Fibroblast of lung (primary cell): ENCODE measurements around the gene POLR2L. TPM values are rescaled to one million over a fixed set of nuclear protein-coding genes. Genes with fewer than 3 reads are reported as not detected.

Experiments
- DNase-seq, 2 donors: peaks; one replicate each; pipeline versions ENCODE4 v3.0.0 to v3.0.0-alpha.2; 2010; ENCODE audit warnings: low read depth in 2 of 2
- H2AFZ ChIP-seq: 2 replicates; pipeline ENCODE4 v1.5.1; 2012; ENCODE audit warnings: low read length, control low read depth, inconsistent platforms
- H3K27ac ChIP-seq: 2 replicates; pipeline ENCODE4 v1.5.1; 2011; ENCODE audit warnings: low read length, control low read depth; ENCODE audit not compliant: insufficient read depth
- H3K27me3 ChIP-seq: 2 replicates; pipeline ENCODE4 v1.5.1; 2011; ENCODE audit warnings: mild to moderate bottlenecking, low read length; ENCODE audit not compliant: control insufficient read depth, insufficient read depth
- H3K36me3 ChIP-seq: 2 replicates; pipeline ENCODE4 v1.5.1; 2011; ENCODE audit warnings: low read length; ENCODE audit not compliant: control insufficient read depth, insufficient read depth
- H3K4me1 ChIP-seq: 2 replicates; pipeline ENCODE4 v1.5.1; 2011; ENCODE audit warnings: low read length; ENCODE audit not compliant: control insufficient read depth, insufficient read depth; ENCODE audit errors: extremely low read depth
- H3K4me2 ChIP-seq: 2 replicates; pipeline ENCODE4 v1.5.1; 2011; ENCODE audit warnings: low read length, control low read depth; ENCODE audit not compliant: insufficient read depth; ENCODE audit errors: extremely low read depth
- H3K4me3 ChIP-seq, 4 experiments: fragments of 200-600 bp in 1 of 4; sonication (generic) in 1 of 4; replicated peaks in 1 of 4; 2 replicates each; pipeline ENCODE4 v1.5.1; 2011 to 2016; ENCODE audit warnings: low read length in 4 of 4, low read depth in 3 of 4, mild to moderate bottlenecking in 3 of 4, control low read depth in 2 of 4, inconsistent platforms in 1 of 4, mixed read lengths in 1 of 4; ENCODE audit not compliant: insufficient read depth in 1 of 4; ENCODE audit errors: control extremely low read depth in 1 of 4
- H3K79me2 ChIP-seq: 2 replicates; pipeline ENCODE4 v1.5.1; 2012; ENCODE audit warnings: mild to moderate bottlenecking, low read length, inconsistent platforms; ENCODE audit not compliant: control insufficient read depth, insufficient read depth
- H3K9ac ChIP-seq: 2 replicates; pipeline ENCODE4 v1.5.1; 2011; ENCODE audit warnings: mild to moderate bottlenecking, low read length, control low read depth; ENCODE audit not compliant: insufficient read depth
- H3K9me3 ChIP-seq: 2 replicates; pipeline ENCODE4 v1.5.1; 2012; ENCODE audit warnings: low read depth, low read length; ENCODE audit not compliant: control insufficient read depth, insufficient read depth
- H4K20me1 ChIP-seq: 2 replicates; pipeline ENCODE4 v1.5.1; 2011; ENCODE audit warnings: low read length; ENCODE audit not compliant: control insufficient read depth, insufficient read depth; ENCODE audit errors: extremely low read depth
- EZH2 ChIP-seq: IDR thresholded peaks from 2 replicates; pipeline ENCODE4 v1.5.1; 2012; ENCODE audit warnings: low read length, control low read depth, mild to moderate bottlenecking; ENCODE audit errors: missing control alignments
- polyA plus RNA-seq, 2 donors: library from polyadenylated mRNA; depleted of rRNA in 1 of 2; stranded (reverse) in 1 of 2; unstranded in 1 of 2; fragments of >200 nt; gene quantifications; 2 replicates each; pipeline ENCODE4 v1.2.1, GENCODE V29; 2011 to 2012; ENCODE audit warnings: missing spikeins in 1 of 2
- total RNA-seq: library from RNA; depleted of rRNA; stranded (reverse); fragments of >200 nt; gene quantifications from 2 replicates; pipeline ENCODE4 v1.2.1, GENCODE V29; 2014
- TF ChIP-seq, protein P1 (sequence below), 2 donors: IDR thresholded peaks in 1 of 2; conservative IDR thresholded peaks in 1 of 2; 1 replicate in 1 of 2; 2 replicates in 1 of 2; pipeline ENCODE4 v1.5.1; 2011 to 2012; ENCODE audit warnings: low read length in 2 of 2, control low read depth in 1 of 2, inconsistent platforms in 1 of 2, low read depth in 1 of 2, mild to moderate bottlenecking in 1 of 2

POLR2L gene
- total and polyA plus RNA-seq, 2 donors (not counting 1 experiment from before 2014, with no cell fraction given): 181 to 196 TPM

DNA sequence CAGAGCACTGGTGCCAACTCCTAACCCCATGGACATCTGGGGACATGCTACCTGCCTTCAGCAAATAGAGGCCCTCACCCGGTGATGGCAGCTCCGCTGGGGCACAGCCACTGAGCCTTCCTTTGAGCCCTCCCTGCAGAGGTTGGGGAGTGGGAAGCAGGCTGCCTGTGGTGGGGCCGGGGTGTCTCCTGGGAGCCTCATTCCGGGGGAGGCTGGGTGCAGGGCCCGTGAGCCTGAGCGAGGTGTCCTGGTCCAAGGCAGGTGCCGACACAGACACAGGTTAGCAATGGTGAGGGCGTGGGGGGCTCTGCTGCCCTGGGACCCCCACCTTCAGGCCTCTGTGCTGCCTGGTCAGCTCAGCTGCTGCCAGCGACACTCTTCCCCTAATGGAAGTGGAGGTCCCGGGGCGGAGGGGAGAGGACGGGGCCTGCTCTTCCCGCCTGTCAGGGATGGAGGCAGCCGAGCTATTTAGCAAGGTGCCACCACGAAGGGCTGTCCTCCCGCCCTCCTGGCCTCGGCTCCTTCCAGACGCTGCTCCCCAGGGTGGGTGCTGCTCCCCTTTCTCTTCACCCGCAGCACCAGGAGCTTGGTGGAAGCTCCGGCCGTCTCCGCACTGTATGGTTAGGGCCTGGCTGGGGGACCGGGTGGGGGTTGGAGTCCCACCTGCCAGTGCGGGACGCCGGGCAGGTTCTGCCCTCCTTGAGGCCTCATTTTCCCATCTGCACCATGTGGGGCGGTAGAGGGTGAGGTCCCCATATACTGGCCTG lies 11.5 kb upstream of the POLR2L start:
- no peak for DNase-seq
- Histone ChIP-seq H3K4me3 (no peak overlapping the region), H3K4me1 (peaks cover 15% of the 10 kb centered on the region), H3K9me3 (no peaks in the 10 kb centered on the region), H2AFZ (no peak overlapping the region), H3K27ac (no peak overlapping the region), H3K79me2 (peaks cover 29% of the 10 kb centered on the region), H3K9ac (no peak overlapping the region), H4K20me1 (no peaks in the 10 kb centered on the region), H3K36me3 (peaks cover 8% of the 10 kb centered on the region), H3K27me3 (no peaks in the 10 kb centered on the region), H3K4me2 (no peak overlapping the region)
- TF ChIP-seq, protein P1, sequence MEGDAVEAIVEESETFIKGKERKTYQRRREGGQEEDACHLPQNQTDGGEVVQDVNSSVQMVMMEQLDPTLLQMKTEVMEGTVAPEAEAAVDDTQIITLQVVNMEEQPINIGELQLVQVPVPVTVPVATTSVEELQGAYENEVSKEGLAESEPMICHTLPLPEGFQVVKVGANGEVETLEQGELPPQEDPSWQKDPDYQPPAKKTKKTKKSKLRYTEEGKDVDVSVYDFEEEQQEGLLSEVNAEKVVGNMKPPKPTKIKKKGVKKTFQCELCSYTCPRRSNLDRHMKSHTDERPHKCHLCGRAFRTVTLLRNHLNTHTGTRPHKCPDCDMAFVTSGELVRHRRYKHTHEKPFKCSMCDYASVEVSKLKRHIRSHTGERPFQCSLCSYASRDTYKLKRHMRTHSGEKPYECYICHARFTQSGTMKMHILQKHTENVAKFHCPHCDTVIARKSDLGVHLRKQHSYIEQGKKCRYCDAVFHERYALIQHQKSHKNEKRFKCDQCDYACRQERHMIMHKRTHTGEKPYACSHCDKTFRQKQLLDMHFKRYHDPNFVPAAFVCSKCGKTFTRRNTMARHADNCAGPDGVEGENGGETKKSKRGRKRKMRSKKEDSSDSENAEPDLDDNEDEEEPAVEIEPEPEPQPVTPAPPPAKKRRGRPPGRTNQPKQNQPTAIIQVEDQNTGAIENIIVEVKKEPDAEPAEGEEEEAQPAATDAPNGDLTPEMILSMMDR (conservative IDR thresholded peaks at IDR 0.05 in 1 of 2, IDR thresholded peaks at IDR 0.05 in 1 of 2; ENCODE audit: low read depth in 1 of 2, low read length in 2 of 2): no peak
- no peak for TF ChIP-seq EZH2

DNA sequence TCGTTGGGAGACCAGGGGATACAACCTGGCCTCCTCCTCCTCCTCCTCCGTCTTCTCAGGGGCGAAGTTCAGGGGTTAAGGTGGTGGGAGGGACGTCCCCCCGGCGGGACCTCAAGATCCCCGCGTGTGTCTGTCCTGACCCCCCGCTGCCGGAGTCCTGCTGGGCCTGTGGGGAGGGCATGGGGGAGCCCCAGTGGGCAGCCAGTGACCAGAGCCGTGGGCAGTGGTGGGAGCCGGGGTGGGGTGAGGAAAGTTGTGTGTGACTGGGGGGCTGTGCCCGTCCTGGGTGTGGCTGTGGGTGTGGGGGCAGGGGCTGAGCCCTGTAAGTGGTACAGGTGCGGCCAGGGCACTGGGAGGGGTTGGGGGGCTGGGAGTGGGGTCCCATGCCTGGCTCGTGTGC lies 10.4 kb upstream of the POLR2L start:
- Histone ChIP-seq H3K4me2 (no peak overlapping the region), H4K20me1 (no peaks in the 10 kb centered on the region), H2AFZ (no peak overlapping the region), H3K4me1 (peaks cover 15% of the 10 kb centered on the region), H3K36me3 (peaks cover 9% of the 10 kb centered on the region), H3K27ac (no peak overlapping the region), H3K9me3 (no peaks in the 10 kb centered on the region), H3K79me2 (peaks cover 27% of the 10 kb centered on the region), H3K4me3 (no peak overlapping the region), H3K9ac (no peak overlapping the region), H3K27me3 (no peaks in the 10 kb centered on the region)
- no peak for DNase-seq
- TF ChIP-seq EZH2: no peak
- TF ChIP-seq, protein P1 (conservative IDR thresholded peaks at IDR 0.05 in 1 of 2, IDR thresholded peaks at IDR 0.05 in 1 of 2; ENCODE audit: low read depth in 1 of 2, low read length in 2 of 2): no peak

DNA sequence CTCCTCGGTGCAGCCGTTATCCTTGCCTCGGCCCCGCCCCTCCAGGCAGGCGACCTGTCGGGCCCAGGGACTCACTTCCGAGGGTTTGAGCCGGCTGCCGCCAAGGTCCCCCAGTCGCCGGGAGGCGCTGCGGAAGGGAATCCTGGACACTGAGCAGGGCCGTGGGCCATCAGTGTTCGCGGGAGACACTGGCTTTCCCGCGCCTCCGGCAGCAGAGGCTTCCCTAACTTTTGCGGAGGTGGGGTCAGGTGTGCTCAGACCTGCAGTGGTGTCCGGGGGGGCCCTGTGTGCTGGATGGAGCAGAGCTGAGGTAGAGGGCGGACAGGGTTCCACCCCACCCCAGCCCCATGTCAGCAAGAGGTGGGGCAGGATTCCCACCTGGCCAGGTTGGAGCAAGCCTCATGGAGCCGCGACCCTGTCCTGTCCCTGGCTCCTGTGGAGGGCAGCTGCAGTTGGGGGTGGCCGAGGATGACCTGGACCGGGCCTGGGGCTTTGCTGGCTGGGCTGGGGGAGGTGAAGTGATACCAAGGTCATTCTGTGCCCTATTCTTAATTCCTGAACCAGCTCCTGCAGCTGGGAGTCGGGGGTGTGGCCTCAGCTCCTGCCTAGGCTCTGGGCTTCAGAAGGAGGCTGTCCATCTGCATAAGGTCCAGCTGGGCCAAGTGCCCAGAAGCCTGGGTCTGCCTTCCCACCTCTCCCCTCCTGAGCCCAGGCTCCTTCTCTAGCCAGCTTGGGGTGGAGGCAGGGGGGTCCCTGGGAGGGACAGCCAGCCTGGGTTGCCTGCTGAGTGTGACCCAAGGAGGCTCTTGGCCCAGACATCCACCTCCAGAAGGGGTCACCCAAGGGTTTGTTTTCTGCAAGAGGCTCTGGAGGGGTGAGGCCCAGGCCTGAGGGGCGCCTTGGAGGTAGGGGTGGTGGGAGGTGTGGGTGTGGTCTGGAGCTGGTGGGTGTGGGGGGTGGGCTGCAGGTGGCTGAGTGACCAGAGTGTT lies 8.7 kb upstream of the POLR2L start:
- H3K27me3 ChIP-seq: no peaks in the 10 kb centered on the region
- peak overlapping the region; percentile 51 for H3K4me2 ChIP-seq
- peaks cover 25% of the 10 kb centered on the region for H3K4me1 ChIP-seq
- peaks cover 39% of the 10 kb centered on the region for H3K79me2 ChIP-seq
- no peaks in the 10 kb centered on the region for H4K20me1 ChIP-seq
- no peaks in the 10 kb centered on the region for H3K9me3 ChIP-seq
- H2AFZ ChIP-seq: no peak overlapping the region
- no peak overlapping the region for H3K9ac ChIP-seq
- H3K4me3 ChIP-seq: peak overlapping the region in 2 of 4 experiments; percentile 33 to 57
- peaks cover 6% of the 10 kb centered on the region for H3K36me3 ChIP-seq
- no peak for DNase-seq
- TF ChIP-seq, protein P1 (conservative IDR thresholded peaks at IDR 0.05 in 1 of 2, IDR thresholded peaks at IDR 0.05 in 1 of 2; ENCODE audit: low read depth in 1 of 2, low read length in 2 of 2): no peak
- TF ChIP-seq EZH2: no peak
- no peak overlapping the region for H3K27ac ChIP-seq
